ENCODE measurements around the gene SWT1. TPM values are rescaled to one million over a fixed set of nuclear protein-coding genes. Genes with fewer than 3 reads are reported as not detected.

The SWT1 gene
- total RNA-seq, 1 experiment from 2014 or later: 2.7 TPM

DNA sequence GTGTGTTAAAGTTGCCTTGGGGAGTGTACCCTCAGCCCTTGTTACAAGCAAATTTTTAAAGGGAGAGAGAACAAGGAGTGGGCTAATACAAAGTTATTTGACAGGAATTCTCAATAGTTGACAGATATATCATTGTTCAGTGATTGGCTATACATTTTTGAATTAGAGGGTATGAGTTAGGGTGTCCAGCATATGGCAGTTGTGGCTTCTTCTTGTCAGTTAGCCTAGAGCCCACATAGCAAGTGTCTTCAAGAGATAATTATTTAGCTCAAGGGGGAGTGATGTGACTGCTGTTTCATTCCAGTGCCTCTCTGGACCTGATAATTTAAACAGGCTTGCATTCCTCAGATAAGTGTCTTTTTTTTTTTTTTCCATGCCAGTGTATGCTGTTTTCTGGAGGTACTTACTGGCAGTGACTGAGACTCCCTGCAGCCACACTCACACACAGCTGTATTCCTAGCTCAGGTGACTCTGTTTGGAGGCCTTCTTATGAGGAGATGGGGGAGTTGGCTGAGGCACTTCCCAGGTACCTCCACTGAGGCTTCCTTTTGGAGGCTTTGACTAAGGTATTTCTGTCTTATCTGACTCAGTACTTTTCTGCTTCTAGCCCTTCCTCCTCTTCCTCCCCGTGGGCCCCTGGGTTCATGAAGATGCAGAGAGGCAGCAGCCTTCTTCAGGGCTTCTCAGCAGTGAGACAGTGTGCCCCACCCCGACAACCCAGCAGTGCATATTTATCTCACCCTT lies 127.7 kb downstream of the SWT1 start:
- no peaks in the 10 kb centered on the region for H3K36me3 ChIP-seq (ENCODE audit: control insufficient read depth, insufficient read depth, low read length)
- TF ChIP-seq, protein P1, sequence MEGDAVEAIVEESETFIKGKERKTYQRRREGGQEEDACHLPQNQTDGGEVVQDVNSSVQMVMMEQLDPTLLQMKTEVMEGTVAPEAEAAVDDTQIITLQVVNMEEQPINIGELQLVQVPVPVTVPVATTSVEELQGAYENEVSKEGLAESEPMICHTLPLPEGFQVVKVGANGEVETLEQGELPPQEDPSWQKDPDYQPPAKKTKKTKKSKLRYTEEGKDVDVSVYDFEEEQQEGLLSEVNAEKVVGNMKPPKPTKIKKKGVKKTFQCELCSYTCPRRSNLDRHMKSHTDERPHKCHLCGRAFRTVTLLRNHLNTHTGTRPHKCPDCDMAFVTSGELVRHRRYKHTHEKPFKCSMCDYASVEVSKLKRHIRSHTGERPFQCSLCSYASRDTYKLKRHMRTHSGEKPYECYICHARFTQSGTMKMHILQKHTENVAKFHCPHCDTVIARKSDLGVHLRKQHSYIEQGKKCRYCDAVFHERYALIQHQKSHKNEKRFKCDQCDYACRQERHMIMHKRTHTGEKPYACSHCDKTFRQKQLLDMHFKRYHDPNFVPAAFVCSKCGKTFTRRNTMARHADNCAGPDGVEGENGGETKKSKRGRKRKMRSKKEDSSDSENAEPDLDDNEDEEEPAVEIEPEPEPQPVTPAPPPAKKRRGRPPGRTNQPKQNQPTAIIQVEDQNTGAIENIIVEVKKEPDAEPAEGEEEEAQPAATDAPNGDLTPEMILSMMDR (IDR thresholded peaks at IDR 0.05; ENCODE audit: insufficient read depth in 1 of 2, low read depth in 1 of 2, low read length in 1 of 2, severe bottlenecking in 1 of 2, unreplicated experiment in 1 of 2): no peak
- Mint-ChIP-seq H3K9me3 (ENCODE audit: unreplicated experiment) (no peaks in the 10 kb centered on the region), H3K27ac (ENCODE audit: unreplicated experiment) (peak overlapping the region; percentile 66), H3K4me1 (ENCODE audit: low read depth, unreplicated experiment) (peaks cover 13% of the 10 kb centered on the region), H3K27me3 (ENCODE audit: insufficient read depth, unreplicated experiment) (no peaks in the 10 kb centered on the region), H3K36me3 (ENCODE audit: insufficient read depth, unreplicated experiment) (peaks cover 9% of the 10 kb centered on the region), H3K4me3 (ENCODE audit: unreplicated experiment) (peak overlapping the region; percentile 22)
- ChIA-PET CTCF (interaction anchor here (0.7 to 1.2 kb wide), 3 partner anchors 32 to 238 kb away, joined by 3 to 5 read pairs (median 4); partner anchors contain the start of gene IVNS1ABP), POLR2A (interaction anchor here (0.7 kb wide), 1 partner anchor 421 kb away, joined by 7 read pairs; no protein-coding TSS in a partner anchor)
- DNase-seq: peak; percentile 33 to 40
- no peaks in the 10 kb centered on the region for H3K9me3 ChIP-seq
- intact Hi-C loops (cut with micrococcal nuclease; ENCODE audit: unreplicated experiment): no loop called here
- H3K4me3 ChIP-seq (ENCODE audit: low read depth, low read length): no peak overlapping the region
- H3K4me1 ChIP-seq: peaks cover 20% of the 10 kb centered on the region
- BruUV-seq (replicated peaks): no TSS peak
- no peaks in the 10 kb centered on the region for H3K27me3 ChIP-seq (replicated peaks; ENCODE audit: control insufficient read depth, insufficient read depth, low read length)

GRCh38 chr1:185287451-185287850 lies 130.5 kb downstream of the SWT1 start:
- Histone ChIP-seq H3K36me3 (ENCODE audit: control insufficient read depth, insufficient read depth, low read length) (no peaks in the 10 kb centered on the region), H3K27me3 (replicated peaks; ENCODE audit: control insufficient read depth, insufficient read depth, low read length) (no peaks in the 10 kb centered on the region), H3K9me3 (no peaks in the 10 kb centered on the region), H3K4me3 (ENCODE audit: low read depth, low read length) (no peak overlapping the region), H3K4me1 (peaks cover 20% of the 10 kb centered on the region)
- POLR2A ChIA-PET: no interaction called here
- Mint-ChIP-seq H3K27ac (ENCODE audit: unreplicated experiment) (no peak overlapping the region), H3K27me3 (ENCODE audit: insufficient read depth, unreplicated experiment) (no peaks in the 10 kb centered on the region), H3K4me1 (ENCODE audit: low read depth, unreplicated experiment) (peaks cover 13% of the 10 kb centered on the region), H3K36me3 (ENCODE audit: insufficient read depth, unreplicated experiment) (peaks cover 14% of the 10 kb centered on the region), H3K4me3 (ENCODE audit: unreplicated experiment) (no peak overlapping the region), H3K9me3 (ENCODE audit: unreplicated experiment) (no peaks in the 10 kb centered on the region)
- no peak for DNase-seq
- TF ChIP-seq, protein P1 (IDR thresholded peaks at IDR 0.05; ENCODE audit: insufficient read depth in 1 of 2, low read depth in 1 of 2, low read length in 1 of 2, severe bottlenecking in 1 of 2, unreplicated experiment in 1 of 2): no peak
- CTCF ChIA-PET: interaction anchor here (0.5 kb wide), 1 partner anchor 177 kb away, joined by 3 read pairs; no protein-coding TSS in a partner anchor
- intact Hi-C loops (cut with micrococcal nuclease; ENCODE audit: unreplicated experiment): no loop called here
- BruUV-seq (replicated peaks): no TSS peak

GRCh38 chr1:185288435-185288834 lies 131.5 kb downstream of the SWT1 start:
- TF ChIP-seq, protein P1 (IDR thresholded peaks at IDR 0.05; ENCODE audit: insufficient read depth in 1 of 2, low read depth in 1 of 2, low read length in 1 of 2, severe bottlenecking in 1 of 2, unreplicated experiment in 1 of 2): no peak
- no TSS peak for BruUV-seq (replicated peaks)
- POLR2A ChIA-PET: no interaction called here

More at GRCh38 chr1:185288435-185288834, 131.5 kb downstream of the SWT1 start:
- Histone ChIP-seq H3K27me3 (replicated peaks; ENCODE audit: control insufficient read depth, insufficient read depth, low read length) (no peaks in the 10 kb centered on the region), H3K4me1 (peaks cover 20% of the 10 kb centered on the region), H3K9me3 (no peaks in the 10 kb centered on the region), H3K36me3 (ENCODE audit: control insufficient read depth, insufficient read depth, low read length) (no peaks in the 10 kb centered on the region), H3K4me3 (ENCODE audit: low read depth, low read length) (no peak overlapping the region)
- H3K9me3 Mint-ChIP-seq (ENCODE audit: unreplicated experiment): no peaks in the 10 kb centered on the region
- peaks cover 20% of the 10 kb centered on the region for H3K36me3 Mint-ChIP-seq (ENCODE audit: insufficient read depth, unreplicated experiment)
- intact Hi-C loops (cut with micrococcal nuclease; ENCODE audit: unreplicated experiment): no loop called here
- no peaks in the 10 kb centered on the region for H3K27me3 Mint-ChIP-seq (ENCODE audit: insufficient read depth, unreplicated experiment)
- H3K4me1 Mint-ChIP-seq (ENCODE audit: low read depth, unreplicated experiment): peaks cover 13% of the 10 kb centered on the region
- no peak for DNase-seq
- H3K27ac Mint-ChIP-seq (ENCODE audit: unreplicated experiment): no peak overlapping the region
- no peak overlapping the region for H3K4me3 Mint-ChIP-seq (ENCODE audit: unreplicated experiment)
- CTCF ChIA-PET: no interaction called here

Measured in Caco-2 (cell line).